GM18526 (cell line): ENCODE results near the gene CCDC63.

ENCODE experiments used
- POLR2A ChIP-seq: IDR thresholded peaks from 3 replicates; pipeline ENCODE4 v1.6.1; 2011; ENCODE audit not compliant: insufficient read length; ENCODE audit errors: extremely low read depth

The CCDC63 gene

GRCh38 chr12:110943373-110943772 is 96.6 kb downstream of the CCDC63 start:
- no peak for TF ChIP-seq POLR2A

DNA sequence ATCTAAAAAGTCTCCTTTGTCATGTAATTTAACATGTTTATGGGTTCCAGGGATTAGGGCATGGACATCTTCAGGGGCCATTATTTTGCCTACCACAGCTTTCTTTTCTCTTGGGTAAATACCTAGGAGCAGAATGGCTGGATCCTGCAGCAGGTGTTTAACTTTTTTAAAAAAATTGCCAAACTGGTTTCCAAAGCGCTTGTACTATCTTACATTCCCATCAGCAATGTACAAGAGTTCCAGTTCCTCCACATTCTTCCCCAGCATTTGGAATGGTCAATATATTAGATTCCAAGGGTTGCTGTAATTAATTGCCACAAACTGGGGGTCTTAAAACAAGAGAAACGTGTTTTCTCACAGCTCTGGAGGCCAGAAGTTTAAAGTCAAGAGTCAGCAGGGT is 101.3 kb downstream of the CCDC63 start:
- TF ChIP-seq POLR2A = no peak
